Muscle layer of colon (tissue), 2 donors: ENCODE measurements around the gene KRTAP2-4.
"Not testable (repeated sequence)": the region's sequence is repeated elsewhere in the genome, so short reads cannot be mapped to it uniquely, and the experiment has no call there.

Source experiments
- H3K27ac ChIP-seq: one replicate; pipeline ENCODE4 v1.7.0; 2013; ENCODE audit warnings: low read depth, mild to moderate bottlenecking, low read length, moderate library complexity
- H3K27me3 ChIP-seq, 2 donors: one replicate each; pipeline ENCODE4 v1.7.0; 2013; ENCODE audit warnings: low read length in 2 of 2, mild to moderate bottlenecking in 2 of 2; ENCODE audit not compliant: insufficient read depth in 2 of 2, control insufficient read depth in 1 of 2
- H3K36me3 ChIP-seq: one replicate; pipeline ENCODE4 v1.7.0; 2013; ENCODE audit warnings: mild to moderate bottlenecking, low read length; ENCODE audit not compliant: insufficient read depth
- H3K4me1 ChIP-seq: one replicate; pipeline ENCODE4 v1.7.0; 2013; ENCODE audit warnings: mild to moderate bottlenecking, low read length; ENCODE audit not compliant: insufficient read depth
- H3K4me3 ChIP-seq, 2 donors: one replicate each; pipeline ENCODE4 v1.7.0; 2013; ENCODE audit warnings: low read length in 2 of 2, low read depth in 1 of 2, mild to moderate bottlenecking in 1 of 2, moderate library complexity in 1 of 2
- H3K9ac ChIP-seq: one replicate; pipeline ENCODE4 v1.7.0; 2013; ENCODE audit warnings: low read length
- H3K9me3 ChIP-seq: one replicate; pipeline ENCODE4 v1.7.0; 2013; ENCODE audit warnings: mild to moderate bottlenecking, low read length
- donor health status: abdominal sarcoma.
- donor health status: Adenocarcinoma of cecum.

KRTAP2-4 gene

GRCh38 chr17:41065016-41065689, 526 bp downstream of the KRTAP2-4 start:
- not testable (repeated sequence) for H3K9ac ChIP-seq, H3K9me3 ChIP-seq, H3K36me3 ChIP-seq, H3K27ac ChIP-seq, H3K4me3 ChIP-seq, H3K27me3 ChIP-seq, H3K4me1 ChIP-seq

DNA sequence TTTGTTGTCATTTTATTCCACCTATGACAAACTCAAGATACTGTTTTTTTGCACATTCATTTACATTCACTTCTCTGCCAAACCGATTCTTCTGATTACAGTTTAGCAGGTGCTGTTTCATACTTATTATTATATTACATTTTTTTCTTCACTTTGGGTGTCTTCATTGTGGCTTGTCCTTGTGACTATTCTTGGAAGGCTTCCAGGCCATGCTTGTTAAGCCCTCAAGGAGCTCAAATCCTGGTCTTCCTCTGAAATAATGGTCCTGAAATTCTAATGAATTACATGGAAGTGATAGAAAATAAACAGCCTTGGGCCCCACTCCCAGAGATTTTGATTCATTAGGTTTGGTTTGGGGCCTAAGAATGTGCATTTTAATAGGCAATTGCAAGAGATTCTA, 1.4 kb downstream of the KRTAP2-4 start:
- no peaks in the 10 kb centered on the region for H3K9me3 ChIP-seq
- no peaks in the 10 kb centered on the region for H3K4me1 ChIP-seq
- H3K27ac ChIP-seq: no peak overlapping the region
- H3K9ac ChIP-seq: no peak overlapping the region
- no peaks in the 10 kb centered on the region for H3K36me3 ChIP-seq
- H3K4me3 ChIP-seq: no peak overlapping the region
- H3K27me3 ChIP-seq: no peaks in the 10 kb centered on the region

GRCh38 chr17:41063449-41063848, 2.2 kb downstream of the KRTAP2-4 start:
- no peaks in the 10 kb centered on the region for H3K9me3 ChIP-seq
- no peaks in the 10 kb centered on the region for H3K27me3 ChIP-seq
- no peaks in the 10 kb centered on the region for H3K4me1 ChIP-seq
- no peak overlapping the region for H3K27ac ChIP-seq
- H3K36me3 ChIP-seq: no peaks in the 10 kb centered on the region
- H3K9ac ChIP-seq: no peak overlapping the region
- no peak overlapping the region for H3K4me3 ChIP-seq

DNA sequence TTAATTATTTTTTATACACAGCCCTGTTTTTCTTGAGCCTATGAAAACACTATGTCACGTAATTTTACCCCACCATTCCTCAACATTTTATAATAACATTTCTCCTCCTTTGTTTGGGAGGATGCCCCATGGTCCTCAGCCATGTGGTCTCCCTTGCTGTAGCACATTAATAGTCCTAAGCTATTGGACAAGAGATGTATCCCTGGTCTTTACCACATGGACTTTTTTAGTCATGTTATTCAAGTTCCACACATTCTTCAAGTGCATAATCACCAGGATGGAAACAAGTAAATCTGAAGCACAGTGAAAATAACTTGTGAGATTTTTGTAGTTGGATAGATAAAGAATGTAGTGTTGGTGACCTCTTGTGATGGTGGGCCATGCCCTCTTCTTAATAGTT, 3.7 kb downstream of the KRTAP2-4 start:
- no peak overlapping the region for H3K9ac ChIP-seq
- H3K27ac ChIP-seq: no peak overlapping the region
- no peaks in the 10 kb centered on the region for H3K4me1 ChIP-seq
- no peak overlapping the region for H3K4me3 ChIP-seq
- H3K9me3 ChIP-seq: no peaks in the 10 kb centered on the region
- H3K27me3 ChIP-seq: no peaks in the 10 kb centered on the region
- H3K36me3 ChIP-seq: no peaks in the 10 kb centered on the region

- no peak within 1 kb of the TSS for H3K4me3 ChIP-seq
- no peak within 1 kb of the TSS for H3K9ac ChIP-seq
- H3K36me3 ChIP-seq: no peaks in the 10 kb centered on the region
- no peak within 1 kb of the TSS for H3K27ac ChIP-seq
- H3K4me1 ChIP-seq: no peaks in the 10 kb centered on the region
- no peaks in the 10 kb centered on the region for H3K9me3 ChIP-seq
- no peaks in the 10 kb centered on the region for H3K27me3 ChIP-seq
These were observed 5.6 kb downstream of the KRTAP2-4 start, which contains the start of gene KRTAP2-3 for GRCh38 chr17:41060052-41060604. KRTAP2-3 (minus strand) TSS chr17:41060114; CDS start chr17:41060050, 64 bp downstream.

DNA sequence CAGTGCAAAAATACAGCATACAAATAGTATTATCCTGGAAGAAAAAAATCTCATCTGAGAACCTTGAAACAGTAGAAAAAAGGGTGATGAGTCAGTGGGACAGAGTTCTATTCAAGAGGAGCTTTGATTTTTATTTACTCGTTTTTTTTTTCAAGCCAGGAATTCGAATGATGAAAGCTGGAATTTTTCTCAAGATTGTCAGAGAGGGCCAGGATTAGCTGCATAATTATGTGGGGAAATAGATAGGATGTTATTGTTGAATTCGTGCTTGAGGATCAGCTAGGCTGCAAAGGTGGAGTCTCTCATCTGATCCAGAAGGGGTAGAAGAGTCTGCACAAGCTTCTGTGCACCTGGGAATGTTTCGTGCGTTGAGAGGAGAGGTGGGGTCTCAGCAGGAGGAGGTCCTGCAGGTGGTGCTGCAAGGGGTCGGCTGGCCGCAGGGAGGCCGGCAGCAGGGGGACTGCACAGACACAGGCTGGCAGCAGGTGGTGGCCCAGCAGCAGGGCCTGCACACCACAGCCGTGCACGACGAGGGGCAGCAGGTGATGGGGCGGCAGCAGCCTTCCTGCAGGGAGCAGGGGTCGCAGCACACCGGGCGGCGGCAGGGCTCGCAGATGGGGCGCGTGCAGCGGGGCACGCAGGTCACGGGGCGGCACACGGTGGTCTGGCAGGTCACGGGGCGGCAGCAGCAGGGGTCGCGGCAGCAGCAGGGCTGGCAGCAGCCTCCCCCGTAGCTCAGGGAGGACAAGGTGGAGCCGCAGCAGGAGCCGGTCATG, 6.2 kb downstream of the KRTAP2-4 start:
- not testable (repeated sequence) for H3K4me1 ChIP-seq, H3K9me3 ChIP-seq, H3K36me3 ChIP-seq, H3K27me3 ChIP-seq, H3K4me3 ChIP-seq, H3K27ac ChIP-seq, H3K9ac ChIP-seq

DNA sequence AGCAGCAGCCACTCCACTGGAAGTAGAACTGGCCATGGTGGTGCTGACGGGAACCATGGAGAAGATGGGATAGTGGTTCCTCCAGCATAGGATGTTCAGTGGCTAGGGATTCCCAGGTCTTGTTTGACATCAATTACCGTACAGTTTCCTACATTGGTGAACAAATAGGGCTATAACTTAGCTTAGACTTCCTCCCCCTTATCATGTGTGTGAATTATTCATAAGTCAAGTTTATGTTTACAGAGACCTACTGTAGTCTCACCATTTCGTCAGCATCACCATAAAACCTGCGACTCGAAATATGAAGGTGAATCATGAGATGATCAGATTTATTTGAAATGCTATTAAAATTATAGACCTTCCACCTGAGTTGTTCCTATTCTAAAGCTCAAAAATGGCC, 6.9 kb downstream of the KRTAP2-4 start:
- Histone ChIP-seq H3K27ac (no peak overlapping the region), H3K36me3 (no peaks in the 10 kb centered on the region), H3K27me3 (no peaks in the 10 kb centered on the region), H3K9me3 (no peaks in the 10 kb centered on the region), H3K4me3 (no peak overlapping the region), H3K4me1 (no peaks in the 10 kb centered on the region), H3K9ac (no peak overlapping the region)

GRCh38 chr17:41057547-41057946, 8.1 kb downstream of the KRTAP2-4 start:
- no peak overlapping the region for H3K4me3 ChIP-seq
- no peaks in the 10 kb centered on the region for H3K4me1 ChIP-seq
- H3K9me3 ChIP-seq: no peaks in the 10 kb centered on the region
- H3K27ac ChIP-seq: no peak overlapping the region
- H3K36me3 ChIP-seq: no peaks in the 10 kb centered on the region
- H3K27me3 ChIP-seq: no peaks in the 10 kb centered on the region
- no peak overlapping the region for H3K9ac ChIP-seq

DNA sequence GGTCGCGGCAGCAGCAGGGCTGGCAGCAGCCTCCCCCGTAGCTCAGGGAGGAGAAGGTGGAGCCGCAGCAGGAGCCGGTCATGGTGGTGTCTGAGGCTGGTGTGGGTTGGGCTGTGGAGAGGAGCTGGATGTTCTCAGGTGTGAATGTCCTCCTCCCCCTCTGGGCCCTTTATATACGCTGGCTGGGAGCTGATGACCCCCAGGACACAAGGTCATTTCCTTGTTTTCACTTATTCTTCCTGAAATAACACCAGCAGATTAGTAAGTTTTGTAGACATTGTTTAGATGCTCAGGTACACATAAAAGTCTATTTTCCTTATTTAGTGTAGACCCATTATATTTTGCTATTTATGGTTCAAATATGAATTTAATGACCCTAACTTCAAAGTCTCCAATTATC, 10.5 kb downstream of the KRTAP2-4 start, which contains the start of gene KRTAP2-2:
Gene KRTAP2-2 (minus strand): TSS at position 101 of the 400 bp plus-strand sequence. CDS start 19 bp downstream, at position 82.
- H3K9ac ChIP-seq, H3K9me3 ChIP-seq, H3K4me1 ChIP-seq, H3K27ac ChIP-seq, H3K36me3 ChIP-seq, H3K4me3 ChIP-seq, H3K27me3 ChIP-seq: not testable (repeated sequence)

DNA sequence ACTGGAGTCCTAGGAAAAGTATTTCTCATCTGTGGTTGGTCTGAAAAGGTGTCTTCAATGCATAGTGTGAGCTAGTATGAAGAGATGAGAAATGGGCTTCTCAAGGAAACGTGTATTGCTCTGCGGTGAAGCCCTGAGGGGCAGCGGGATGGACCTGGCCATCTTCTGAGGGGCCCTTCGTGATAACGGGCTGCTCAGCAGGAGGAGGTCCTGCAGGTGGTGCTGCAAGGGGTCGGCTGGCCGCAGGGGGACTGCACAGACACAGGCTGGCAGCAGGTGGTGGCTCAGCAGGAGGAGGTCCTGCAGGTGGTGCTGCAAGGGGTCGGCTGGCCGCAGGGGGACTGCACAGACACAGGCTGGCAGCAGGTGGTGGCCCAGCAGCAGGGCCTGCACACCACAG, 11.1 kb downstream of the KRTAP2-4 start:
- H3K27ac ChIP-seq, H3K4me3 ChIP-seq, H3K36me3 ChIP-seq, H3K9ac ChIP-seq, H3K27me3 ChIP-seq, H3K9me3 ChIP-seq, H3K4me1 ChIP-seq: not testable (repeated sequence)

DNA sequence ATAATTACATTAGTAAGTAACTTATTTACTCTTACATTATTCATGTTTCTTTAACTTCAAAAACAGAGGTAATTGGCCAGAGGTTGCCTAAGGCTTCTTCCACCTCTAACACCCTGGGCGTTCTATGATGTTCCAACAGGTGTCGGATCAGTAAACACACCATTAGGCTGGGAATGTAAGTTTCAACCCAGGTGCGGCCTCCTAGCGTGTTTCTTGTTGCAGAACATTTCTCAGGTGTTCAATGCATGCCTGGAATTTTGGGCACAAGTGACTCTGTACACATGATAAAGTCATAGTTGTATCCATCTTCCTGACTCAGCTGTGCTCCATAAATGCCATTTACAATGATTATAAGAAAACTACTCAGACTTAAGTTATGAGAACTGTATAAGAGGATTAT, 11.7 kb downstream of the KRTAP2-4 start:
- Histone ChIP-seq H3K9ac (no peak overlapping the region), H3K27ac (no peak overlapping the region), H3K4me1 (no peaks in the 10 kb centered on the region), H3K27me3 (no peaks in the 10 kb centered on the region), H3K4me3 (no peak overlapping the region), H3K36me3 (no peaks in the 10 kb centered on the region), H3K9me3 (no peaks in the 10 kb centered on the region)
